ENCODE measurements around the gene BIRC6. TPM values are rescaled to one million over a fixed set of nuclear protein-coding genes. Genes with fewer than 3 reads are reported as not detected.

Gene BIRC6
- total and polyA plus RNA-seq, 2 of the 8 experiments (the other 6 are each of a cell fraction or from before 2014, with no cell fraction given): 32.5 to 69.5 TPM

GRCh38 chr2:32663864-32664263 lies 307.0 kb downstream of the BIRC6 start (continued):
- no peak for TF ChIP-seq SIX5 (IDR thresholded peaks at IDR 0.05; ENCODE audit: low read depth, low read length)
- no peak for TF ChIP-seq SIRT6 (IDR thresholded peaks at IDR 0.05; ENCODE audit: low read length)
- no peak for TF ChIP-seq BRCA1 (IDR thresholded peaks at IDR 0.05; ENCODE audit: low read depth, low read length)

Data from H1 (cell line).